ENCODE results near the gene ADGRD1.

The ADGRD1 gene

GRCh38 chr12:131018808-131019397 is 65.2 kb downstream of the ADGRD1 start:
- TF ChIP-seq, protein P1, sequence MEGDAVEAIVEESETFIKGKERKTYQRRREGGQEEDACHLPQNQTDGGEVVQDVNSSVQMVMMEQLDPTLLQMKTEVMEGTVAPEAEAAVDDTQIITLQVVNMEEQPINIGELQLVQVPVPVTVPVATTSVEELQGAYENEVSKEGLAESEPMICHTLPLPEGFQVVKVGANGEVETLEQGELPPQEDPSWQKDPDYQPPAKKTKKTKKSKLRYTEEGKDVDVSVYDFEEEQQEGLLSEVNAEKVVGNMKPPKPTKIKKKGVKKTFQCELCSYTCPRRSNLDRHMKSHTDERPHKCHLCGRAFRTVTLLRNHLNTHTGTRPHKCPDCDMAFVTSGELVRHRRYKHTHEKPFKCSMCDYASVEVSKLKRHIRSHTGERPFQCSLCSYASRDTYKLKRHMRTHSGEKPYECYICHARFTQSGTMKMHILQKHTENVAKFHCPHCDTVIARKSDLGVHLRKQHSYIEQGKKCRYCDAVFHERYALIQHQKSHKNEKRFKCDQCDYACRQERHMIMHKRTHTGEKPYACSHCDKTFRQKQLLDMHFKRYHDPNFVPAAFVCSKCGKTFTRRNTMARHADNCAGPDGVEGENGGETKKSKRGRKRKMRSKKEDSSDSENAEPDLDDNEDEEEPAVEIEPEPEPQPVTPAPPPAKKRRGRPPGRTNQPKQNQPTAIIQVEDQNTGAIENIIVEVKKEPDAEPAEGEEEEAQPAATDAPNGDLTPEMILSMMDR (IDR thresholded peaks at IDR 0.05; ENCODE audit: low read depth, low read length), result no peak
- no peak overlapping the region for H3K4me3 ChIP-seq (ENCODE audit: low read depth, low read length)

GRCh38 chr12:131020326-131021153 is 66.8 kb downstream of the ADGRD1 start:
- TF ChIP-seq, protein P1 (IDR thresholded peaks at IDR 0.05; ENCODE audit: low read depth, low read length), result no peak
- H3K4me3 ChIP-seq (ENCODE audit: low read depth, low read length), result no peak overlapping the region

DNA sequence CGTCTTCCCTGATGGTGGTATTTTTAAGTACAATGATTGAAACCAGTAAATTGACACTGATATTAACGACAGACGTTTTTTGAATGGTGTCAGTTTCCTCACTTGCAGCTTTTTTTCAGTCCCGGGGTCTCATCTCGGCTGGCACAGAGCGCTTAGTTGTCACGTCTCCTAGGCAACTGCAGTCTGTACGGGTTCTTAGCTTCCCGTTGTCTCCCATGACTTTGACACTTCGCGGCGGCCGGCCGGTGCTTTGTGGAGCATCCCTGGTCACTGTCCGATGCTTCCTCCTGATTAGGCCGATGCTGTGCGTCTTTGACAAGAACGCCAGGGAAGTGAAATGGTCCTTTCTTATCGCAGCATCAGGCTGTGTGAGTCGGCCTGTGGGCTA is 67.4 kb downstream of the ADGRD1 start:
- H3K4me3 ChIP-seq (ENCODE audit: low read depth, low read length), result no peak overlapping the region

DNA sequence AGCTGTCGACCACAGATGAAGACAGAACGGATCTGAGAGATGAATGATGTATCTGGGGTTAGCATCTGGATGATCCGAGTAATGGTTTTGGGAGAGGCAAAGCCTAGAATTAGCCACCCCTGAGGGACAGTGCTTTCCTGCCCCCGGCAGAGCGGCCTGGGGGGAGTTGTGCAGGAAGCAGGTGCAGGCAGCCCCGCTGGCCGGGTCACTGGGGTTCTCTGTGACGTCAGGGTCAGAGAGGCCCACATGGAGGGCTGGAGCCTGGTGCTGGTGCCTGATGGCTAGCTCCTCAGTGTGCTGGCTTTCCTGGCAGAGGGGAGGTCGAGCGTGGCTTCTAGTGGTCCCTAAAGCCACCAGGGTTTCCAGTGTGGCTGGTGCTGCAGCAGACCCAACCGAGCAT is 70.3 kb downstream of the ADGRD1 start:
- no peak overlapping the region for H3K4me3 ChIP-seq (ENCODE audit: low read depth, low read length)

More for the DNA sequence above, 67.4 kb downstream of the ADGRD1 start:
- TF ChIP-seq, protein P1 (IDR thresholded peaks at IDR 0.05; ENCODE audit: low read depth, low read length), result no peak

GRCh38 chr12:131024721-131025120 is 71.0 kb downstream of the ADGRD1 start:
- H3K4me3 ChIP-seq (ENCODE audit: low read depth, low read length), result no peak overlapping the region
- TF ChIP-seq, protein P1 (IDR thresholded peaks at IDR 0.05; ENCODE audit: low read depth, low read length), result no peak

More for the DNA sequence above, 70.3 kb downstream of the ADGRD1 start:
- TF ChIP-seq, protein P1 (IDR thresholded peaks at IDR 0.05; ENCODE audit: low read depth, low read length), result no peak

GRCh38 chr12:131025234-131025633 is 71.5 kb downstream of the ADGRD1 start:
- TF ChIP-seq, protein P1 (IDR thresholded peaks at IDR 0.05; ENCODE audit: low read depth, low read length), result no peak
- no peak overlapping the region for H3K4me3 ChIP-seq (ENCODE audit: low read depth, low read length)

All from WI38 (cell line).